ENCODE data around the gene AFF3. TPM values are rescaled to one million over a fixed set of nuclear protein-coding genes. Genes with fewer than 3 reads are reported as not detected.

Gene AFF3
- total and polyA plus RNA-seq, 12 donors = 0.39 to 16.9 (median 7.0) TPM

DNA sequence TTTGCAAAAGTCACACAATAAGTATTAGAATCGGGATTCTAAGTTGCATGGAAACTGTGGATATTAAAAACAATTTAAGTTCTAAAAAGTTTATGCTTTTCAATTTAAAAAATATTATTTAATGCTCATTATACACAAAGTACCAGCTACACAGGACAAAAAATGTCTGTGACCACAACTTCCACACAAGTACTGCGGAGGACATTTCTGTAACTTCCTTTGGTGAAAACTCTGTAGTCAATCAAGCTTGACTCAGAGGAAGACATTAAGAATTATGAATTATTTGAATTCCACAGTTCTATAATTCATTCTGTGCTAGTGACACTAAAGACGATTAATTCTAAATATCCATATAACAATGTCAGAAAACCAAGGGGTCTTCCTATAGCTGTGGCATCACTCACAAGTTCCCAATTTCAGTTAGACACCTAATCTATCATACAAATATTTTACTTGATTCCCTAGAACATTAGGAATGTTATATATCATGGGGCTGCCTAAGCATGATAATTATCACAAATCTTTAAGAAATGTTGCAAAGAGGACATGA is 120.5 kb downstream of the AFF3 start:
- H3K4me3 ChIP-seq = no peak overlapping the region
- 87 to 93% methylated on average over 3 of the region's 3 CpGs for WGBS, 2 donors
- intact Hi-C loops (cut with DNase I) = no loop called here
- no peaks in the 10 kb centered on the region for H3K4me1 ChIP-seq
- no peaks in the 10 kb centered on the region for H3K27me3 ChIP-seq
- DNase-seq = no peak
- H3K36me3 ChIP-seq = no peaks in the 10 kb centered on the region
- no peak overlapping the region for H3K27ac ChIP-seq
- ATAC-seq = no peak
- H3K9me3 ChIP-seq = peaks cover 0 to 8% (median 0%) of the 10 kb centered on the region in 11 donors
- TF ChIP-seq, protein P1, sequence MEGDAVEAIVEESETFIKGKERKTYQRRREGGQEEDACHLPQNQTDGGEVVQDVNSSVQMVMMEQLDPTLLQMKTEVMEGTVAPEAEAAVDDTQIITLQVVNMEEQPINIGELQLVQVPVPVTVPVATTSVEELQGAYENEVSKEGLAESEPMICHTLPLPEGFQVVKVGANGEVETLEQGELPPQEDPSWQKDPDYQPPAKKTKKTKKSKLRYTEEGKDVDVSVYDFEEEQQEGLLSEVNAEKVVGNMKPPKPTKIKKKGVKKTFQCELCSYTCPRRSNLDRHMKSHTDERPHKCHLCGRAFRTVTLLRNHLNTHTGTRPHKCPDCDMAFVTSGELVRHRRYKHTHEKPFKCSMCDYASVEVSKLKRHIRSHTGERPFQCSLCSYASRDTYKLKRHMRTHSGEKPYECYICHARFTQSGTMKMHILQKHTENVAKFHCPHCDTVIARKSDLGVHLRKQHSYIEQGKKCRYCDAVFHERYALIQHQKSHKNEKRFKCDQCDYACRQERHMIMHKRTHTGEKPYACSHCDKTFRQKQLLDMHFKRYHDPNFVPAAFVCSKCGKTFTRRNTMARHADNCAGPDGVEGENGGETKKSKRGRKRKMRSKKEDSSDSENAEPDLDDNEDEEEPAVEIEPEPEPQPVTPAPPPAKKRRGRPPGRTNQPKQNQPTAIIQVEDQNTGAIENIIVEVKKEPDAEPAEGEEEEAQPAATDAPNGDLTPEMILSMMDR (IDR thresholded peaks at IDR 0.05) = no peak

DNA sequence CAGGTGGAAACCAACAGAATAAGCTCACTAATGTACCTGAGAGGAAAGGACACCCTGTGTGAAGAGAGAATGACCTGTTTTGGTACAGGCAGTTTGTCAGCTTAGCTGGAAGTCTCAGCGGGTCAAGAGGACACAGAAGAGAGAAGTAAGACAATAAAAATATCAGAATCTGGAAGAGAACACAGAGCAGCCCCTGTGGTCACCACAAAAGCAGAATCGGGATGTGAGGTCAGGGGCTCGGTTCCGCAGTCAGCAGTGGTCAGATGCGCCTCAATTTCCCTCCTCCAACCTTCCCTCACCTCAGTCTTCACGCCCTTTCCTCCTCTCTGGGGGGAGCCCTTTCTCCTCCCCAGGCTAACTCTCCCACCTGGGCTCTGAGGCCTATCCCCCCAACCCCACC is 122.9 kb downstream of the AFF3 start:
- no peak overlapping the region for H3K27ac ChIP-seq
- no peaks in the 10 kb centered on the region for H3K36me3 ChIP-seq
- peaks cover 0 to under 1% (median 0%) of the 10 kb centered on the region in 9 donors for H3K4me1 ChIP-seq
- no peaks in the 10 kb centered on the region for H3K9me3 ChIP-seq
- 91 to 96% methylated on average over 6 of the region's 6 CpGs for WGBS, 2 donors
- intact Hi-C loops (cut with DNase I) = no loop called here
- H3K4me3 ChIP-seq = no peak overlapping the region
- ATAC-seq (peak in 2 of 8 donors; percentile 33 to 38), DNase-seq (no peak)
- TF ChIP-seq, protein P1 (IDR thresholded peaks at IDR 0.05) = no peak
- no peaks in the 10 kb centered on the region for H3K27me3 ChIP-seq

DNA sequence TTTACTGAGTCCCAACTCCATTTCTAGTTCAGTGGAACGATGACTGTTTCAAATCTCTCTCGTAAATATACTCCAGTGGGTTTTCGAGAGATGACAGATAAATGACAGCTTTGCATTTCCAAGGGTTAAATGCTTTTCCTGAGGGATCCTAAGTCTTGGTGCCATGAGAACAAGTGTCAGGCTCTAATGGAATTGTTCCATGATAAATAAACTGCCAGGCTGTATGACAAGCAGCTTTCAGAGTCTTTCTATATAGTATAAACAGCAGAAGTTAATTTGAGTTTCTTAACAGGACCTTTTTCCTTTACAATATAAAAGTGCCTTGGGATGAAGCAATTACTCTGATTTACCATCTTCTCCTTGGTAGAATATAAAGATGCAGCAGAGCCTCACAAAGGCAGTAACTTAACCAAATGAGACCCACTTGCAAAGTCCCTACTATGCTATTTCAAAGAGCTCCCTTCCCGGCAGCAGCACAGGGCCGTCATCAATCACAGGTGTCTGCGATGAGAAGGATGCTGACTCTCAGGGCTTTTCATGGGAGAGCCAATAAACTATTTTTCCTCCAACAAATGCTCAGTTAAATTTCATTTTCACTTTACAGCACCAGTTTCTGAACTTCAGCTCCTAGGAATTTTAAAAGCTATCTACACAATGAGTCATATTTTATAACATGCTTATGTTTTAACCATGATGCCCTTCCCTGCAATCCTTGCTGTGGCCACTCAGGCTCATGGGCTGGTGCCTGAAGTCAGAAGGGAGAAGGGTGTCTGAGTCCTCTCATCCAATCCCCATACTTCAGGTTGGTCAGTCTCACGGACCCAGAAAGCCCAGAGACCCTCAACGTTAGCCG is 123.8 kb downstream of the AFF3 start:
- Histone ChIP-seq H3K4me3 (no peak overlapping the region), H3K4me1 (peaks cover 0 to 9% (median 3%) of the 10 kb centered on the region in 9 donors), H3K27ac (no peak overlapping the region), H3K9me3 (no peaks in the 10 kb centered on the region), H3K27me3 (no peaks in the 10 kb centered on the region), H3K36me3 (no peaks in the 10 kb centered on the region)
- intact Hi-C loops (cut with DNase I) = no loop called here
- TF ChIP-seq, protein P1 (IDR thresholded peaks at IDR 0.05) = no peak
- DNase-seq = no peak
- ATAC-seq = no peak
- WGBS, 2 donors = 85 to 86% methylated on average over 9 of the region's 9 CpGs

DNA sequence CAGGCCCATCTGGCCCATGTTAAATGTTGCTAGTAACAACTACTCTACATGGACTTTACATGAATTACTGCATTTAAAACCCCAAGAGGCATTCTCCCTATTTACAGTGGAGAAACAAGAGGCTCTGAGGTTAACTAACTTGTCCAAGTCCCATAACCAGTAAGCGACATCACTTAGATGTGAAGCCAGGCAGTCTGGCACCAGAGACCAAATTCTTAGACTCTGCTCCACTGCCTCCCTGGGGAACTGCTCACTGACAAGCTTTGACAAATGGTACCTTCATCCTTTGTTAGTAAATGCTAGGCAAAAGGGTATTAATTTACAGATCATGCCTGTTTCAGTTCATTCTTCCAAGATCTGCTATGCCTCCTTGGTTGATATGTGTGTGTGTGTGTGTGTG is 124.8 kb downstream of the AFF3 start:
- intact Hi-C loops (cut with DNase I) = no loop called here
- no peaks in the 10 kb centered on the region for H3K36me3 ChIP-seq
- ATAC-seq = no peak

More for the DNA sequence above, 124.8 kb downstream of the AFF3 start:
- Histone ChIP-seq H3K4me1 (peaks cover 0 to 16% (median 4%) of the 10 kb centered on the region in 9 donors), H3K27ac (no peak overlapping the region), H3K4me3 (no peak overlapping the region), H3K27me3 (no peaks in the 10 kb centered on the region), H3K9me3 (no peaks in the 10 kb centered on the region)
- 83 to 85% methylated on average over 1 of the region's 1 CpG for WGBS, 2 donors
- DNase-seq = no peak
- TF ChIP-seq, protein P1 (IDR thresholded peaks at IDR 0.05) = no peak
